Endothelial cell of umbilical vein (primary cell): ENCODE results near the gene ABCC2. TPM values are rescaled to one million over a fixed set of nuclear protein-coding genes. Genes with fewer than 3 reads are reported as not detected.

ENCODE experiments used
- BruUV-seq: library from RNA; stranded (reverse); fragments of 400-500 nt; replicated peaks from 2 replicates; lab custom pipeline; 2021; lab: Mats Ljungman, UMichigan
- CTCF ChIA-PET: fragments of 300-600, 350-600 bp; sonication (Branson Sonifier 250); formaldehyde crosslinking; loops from one replicate; lab custom pipeline; 2021; ENCODE audit warnings: antibody characterized with exemption, inconsistent platforms; lab: Charles Lee
- POLR2A ChIA-PET: fragments of 300-600, 350-600 bp; sonication (Branson Sonifier 250); formaldehyde crosslinking; loops from one replicate; lab custom pipeline; 2021; ENCODE audit warnings: antibody characterized with exemption, inconsistent platforms; lab: Charles Lee
- DNase-seq: peaks from one replicate; pipeline ENCODE4 v3.0.0-alpha.2; 2011; ENCODE audit warnings: low read depth, low spot score
- FAIRE-seq: peaks from 2 replicates; lab custom pipeline; 2011; peaks lifted over from hg19 to GRCh38; lab: Jason Lieb, UNC
- H2AFZ ChIP-seq: 2 replicates; pipeline ENCODE4 v1.6.0; 2012; ENCODE audit warnings: low read depth, low read length, control low read depth, inconsistent platforms
- H3K27ac ChIP-seq: 2 replicates; pipeline ENCODE4 v1.5.1; 2011; ENCODE audit warnings: low read depth, mild to moderate bottlenecking, control low read depth, low read length, moderate library complexity; ENCODE audit not compliant: insufficient read depth
- H3K27me3 ChIP-seq, 2 experiments: 2 replicates each; pipeline versions ENCODE4 v1.6.0 to v1.6.1; 2011; ENCODE audit warnings: low read length in 2 of 2, mixed read lengths in 1 of 2; ENCODE audit not compliant: control insufficient read depth in 2 of 2, insufficient read depth in 2 of 2
- H3K36me3 ChIP-seq, 2 experiments: 2 replicates in 1 of 2; 3 replicates in 1 of 2; pipeline ENCODE4 v1.5.1; 2011; ENCODE audit warnings: low read length in 2 of 2, mild to moderate bottlenecking in 1 of 2, moderate library complexity in 1 of 2; ENCODE audit not compliant: control insufficient read depth in 2 of 2, insufficient read depth in 2 of 2; ENCODE audit errors: extremely low read depth in 1 of 2
- H3K4me1 ChIP-seq: 3 replicates; pipeline ENCODE4 v1.5.1; 2011; ENCODE audit warnings: mild to moderate bottlenecking, low read length; ENCODE audit not compliant: control insufficient read depth, insufficient read depth; ENCODE audit errors: extremely low read depth
- H3K4me2 ChIP-seq: 2 replicates; pipeline ENCODE4 v1.6.1; 2011; ENCODE audit warnings: low read length, control low read depth, mixed read lengths; ENCODE audit not compliant: insufficient read depth
- H3K4me3 ChIP-seq, 3 experiments: fragments of 200-600 bp in 1 of 3; sonication (generic), shearing (Covaris generic) in 1 of 3; replicated peaks in 1 of 3; 2 replicates each; pipeline ENCODE4 v1.5.1; 2011 to 2016; ENCODE audit warnings: control low read depth in 3 of 3, low read length in 3 of 3, mild to moderate bottlenecking in 2 of 3, inconsistent platforms in 1 of 3, low read depth in 1 of 3, moderate library complexity in 1 of 3; ENCODE audit not compliant: insufficient read depth in 1 of 3
- H3K79me2 ChIP-seq: 2 replicates; pipeline ENCODE4 v1.6.0; 2012; ENCODE audit warnings: low read length, inconsistent platforms; ENCODE audit not compliant: control insufficient read depth, insufficient read depth
- H3K9ac ChIP-seq: replicated peaks from 2 replicates; pipeline ENCODE3; 2011; ENCODE audit warnings: low read length, control low read depth; ENCODE audit not compliant: insufficient read depth; ENCODE audit errors: extremely low read depth
- H3K9me1 ChIP-seq: replicated peaks from 3 replicates; pipeline ENCODE4 v1.6.0; 2011; ENCODE audit warnings: mild to moderate bottlenecking, low read length; ENCODE audit not compliant: control insufficient read depth, insufficient read depth; ENCODE audit errors: extremely low read depth
- H3K9me3 ChIP-seq: replicated peaks from 2 replicates; pipeline ENCODE4 v1.5.1; 2012; ENCODE audit warnings: low read length, inconsistent platforms; ENCODE audit not compliant: control insufficient read depth, insufficient read depth
- H4K20me1 ChIP-seq: replicated peaks from 2 replicates; pipeline ENCODE3; 2011; ENCODE audit warnings: mild to moderate bottlenecking, low read length; ENCODE audit not compliant: control insufficient read depth, insufficient read depth; ENCODE audit errors: extremely low read depth
- CTCF ChIP-seq, 2 donors: IDR thresholded peaks; 1 replicate in 1 of 2; 2 replicates in 1 of 2; pipeline ENCODE4 v1.5.1; 2011; ENCODE audit warnings: low read length in 2 of 2, mild to moderate bottlenecking in 2 of 2, moderate library complexity in 2 of 2, control low read depth in 1 of 2, inconsistent platforms in 1 of 2, low read depth in 1 of 2; ENCODE audit not compliant: insufficient read depth in 1 of 2; ENCODE audit errors: extremely low read depth in 1 of 2
- EZH2 ChIP-seq: IDR thresholded peaks from 2 replicates; pipeline ENCODE4 v1.6.1; 2012; ENCODE audit warnings: borderline replicate concordance, low read depth, mild to moderate bottlenecking, moderate library complexity, low read length, inconsistent platforms; ENCODE audit not compliant: severe bottlenecking
- FOS ChIP-seq: IDR thresholded peaks from 2 replicates; pipeline ENCODE4 v1.6.1; 2011; ENCODE audit warnings: mild to moderate bottlenecking, low read length, moderate library complexity, borderline replicate concordance; ENCODE audit not compliant: insufficient read depth
- GATA2 ChIP-seq: IDR thresholded peaks from 2 replicates; pipeline ENCODE4 v1.7.0; 2011; ENCODE audit warnings: low read depth, mild to moderate bottlenecking, moderate library complexity, mixed read lengths, low read length; ENCODE audit not compliant: insufficient read length, insufficient read depth
- JUN ChIP-seq: IDR thresholded peaks from 2 replicates; pipeline ENCODE4 v1.6.1; 2011; ENCODE audit warnings: borderline replicate concordance, low read depth; ENCODE audit not compliant: insufficient read length, insufficient read depth
- MAX ChIP-seq: IDR thresholded peaks from 2 replicates; pipeline ENCODE4 v1.6.1; 2011; ENCODE audit not compliant: insufficient read depth, insufficient read length
- MYC ChIP-seq: IDR thresholded peaks from one replicate; pipeline ENCODE4 v1.6.1; 2011; ENCODE audit warnings: mild to moderate bottlenecking, low read depth, low read length
- POLR2A ChIP-seq: IDR thresholded peaks from 2 replicates; pipeline ENCODE4 v1.6.1; 2012; ENCODE audit warnings: low read depth, mild to moderate bottlenecking, control low read depth, low read length
- POLR2AphosphoS5 ChIP-seq: IDR thresholded peaks from 2 replicates; pipeline ENCODE4 v1.6.1; 2012; ENCODE audit warnings: low read depth, mild to moderate bottlenecking, control low read depth, low read length, moderate library complexity; ENCODE audit not compliant: insufficient read depth
- dilution Hi-C: fragments of 300-500 bp; cut with MboI; formaldehyde crosslinking; loops from one replicate; pipeline ENCODE4 v1.15.0; 2019; ENCODE audit warnings: low sequenced_read_pairs; ENCODE audit not compliant: extremely low pct_ligation_motif_present
- intact Hi-C: fragments of 100-400 bp; cut with micrococcal nuclease; formaldehyde crosslinking; loops from one replicate; pipeline ENCODE4 v1.10.0; 2022
- polyA plus RNA-seq, 4 experiments: library from polyadenylated mRNA; depleted of rRNA in 3 of 4; stranded (reverse) in 3 of 4; unstranded in 1 of 4; fragments of >200 nt; gene quantifications; 2 replicates each; pipeline versions ENCODE4 v1.2.1 to v1.2.3, GENCODE V29; 2011 to 2012; ENCODE audit warnings: missing spikeins in 1 of 4
- total RNA-seq: library from RNA; stranded (reverse); gene quantifications from 2 replicates; pipeline ENCODE4 v1.2.3, GENCODE V29; 2021

ABCC2 gene
- total and polyA plus RNA-seq, 2 donors (not counting 3 experiments of a cell fraction or from before 2014, with no cell fraction given): 1.5 to 3.3 TPM

GRCh38 chr10:99785646-99786045, 3.2 kb downstream of the ABCC2 start:
- H3K36me3 ChIP-seq: no peaks in the 10 kb centered on the region
- no peak overlapping the region for H2AFZ ChIP-seq
- H3K4me3 ChIP-seq: no peak overlapping the region
- intact Hi-C loops: no loop called here
- no peaks in the 10 kb centered on the region for H3K9me1 ChIP-seq
- FAIRE-seq: no peak
- TF ChIP-seq MYC (no peak), MAX (no peak), POLR2A (no peak), GATA2 (no peak), JUN (no peak), FOS (no peak), CTCF (IDR thresholded peaks at IDR 0.05; ENCODE audit: extremely low read depth in 1 of 2, insufficient read depth in 1 of 2, low read depth in 1 of 2, low read length in 2 of 2) (no peak), POLR2AphosphoS5 (no peak), EZH2 (no peak)
- H3K9me3 ChIP-seq: no peaks in the 10 kb centered on the region
- H3K79me2 ChIP-seq: no peaks in the 10 kb centered on the region
- no peak overlapping the region for H3K9ac ChIP-seq
- no peak overlapping the region for H3K4me2 ChIP-seq
- DNase-seq: no peak
- no TSS peak for BruUV-seq
- ChIA-PET POLR2A (no interaction called here), CTCF (interaction anchor here (1.2 to 2.1 kb wide), 2 partner anchors 16 to 53 kb away, joined by 3 to 7 read pairs; partner anchors contain the start of genes COX15 and CUTC)
- peaks cover 33% of the 10 kb centered on the region for H3K4me1 ChIP-seq
- H3K27ac ChIP-seq: no peak overlapping the region
- no peaks in the 10 kb centered on the region for H3K27me3 ChIP-seq
- dilution Hi-C loops: no loop called here
- H4K20me1 ChIP-seq: no peaks in the 10 kb centered on the region
